Neuronal stem cell (in vitro differentiated cells): ENCODE data around the gene CCDC8.

Experiments used
- DNase-seq: peaks from one replicate; pipeline ENCODE4 v3.0.0-alpha.2; 2013; ENCODE audit warnings: low spot score
- H2AFZ ChIP-seq: one replicate; pipeline ENCODE4 v1.6.1; 2013; ENCODE audit warnings: mild to moderate bottlenecking, low read length, inconsistent platforms
- H2AK5ac ChIP-seq: 2 replicates; pipeline ENCODE4 v1.6.1; 2013; ENCODE audit warnings: low read depth, mild to moderate bottlenecking, inconsistent platforms, low read length, moderate library complexity, mixed read lengths
- H2BK120ac ChIP-seq: 2 replicates; pipeline ENCODE4 v1.6.1; 2013; ENCODE audit warnings: low read depth, mild to moderate bottlenecking, inconsistent platforms, low read length, moderate library complexity, mixed read lengths
- H2BK12ac ChIP-seq: one replicate; pipeline ENCODE4 v1.6.1; 2013; ENCODE audit warnings: low read length, inconsistent platforms
- H2BK15ac ChIP-seq: 2 replicates; pipeline ENCODE4 v1.6.1; 2013; ENCODE audit warnings: mild to moderate bottlenecking, low read length, inconsistent platforms, mixed read lengths
- H2BK5ac ChIP-seq: one replicate; pipeline ENCODE4 v1.6.1; 2013; ENCODE audit warnings: inconsistent platforms, mild to moderate bottlenecking, low read length, moderate library complexity
- H3K14ac ChIP-seq: one replicate; pipeline ENCODE4 v1.6.1; 2013; ENCODE audit warnings: low read length, inconsistent platforms
- H3K18ac ChIP-seq: 2 replicates; pipeline ENCODE4 v1.6.1; 2013; ENCODE audit warnings: low read length, inconsistent platforms
- H3K23ac ChIP-seq: 2 replicates; pipeline ENCODE4 v1.6.1; 2013; ENCODE audit warnings: low read depth, mild to moderate bottlenecking, mixed read lengths, low read length, inconsistent platforms; ENCODE audit not compliant: poor library complexity
- H3K27ac ChIP-seq: replicated peaks from 3 replicates; pipeline ENCODE4 v1.5.1; 2013; ENCODE audit warnings: low read length, inconsistent platforms
- H3K27me3 ChIP-seq, 3 experiments: 2 replicates each; pipeline ENCODE4 v1.6.1; 2013; ENCODE audit warnings: low read length in 3 of 3, mild to moderate bottlenecking in 2 of 3, inconsistent platforms in 1 of 3, low read depth in 1 of 3, mixed read lengths in 1 of 3, moderate library complexity in 1 of 3; ENCODE audit not compliant: control insufficient read depth in 3 of 3, insufficient read depth in 3 of 3
- H3K36me3 ChIP-seq, 2 donors: replicated peaks in 1 of 2; 2 replicates each; pipeline ENCODE4 v1.6.1; 2013; ENCODE audit warnings: low read length in 2 of 2; ENCODE audit not compliant: control insufficient read depth in 2 of 2, insufficient read depth in 2 of 2
- H3K4ac ChIP-seq: 2 replicates; pipeline ENCODE4 v1.6.1; 2013; ENCODE audit warnings: inconsistent platforms, mild to moderate bottlenecking, low read length, moderate library complexity
- H3K4me1 ChIP-seq, 2 donors: 1 replicate in 1 of 2; 2 replicates in 1 of 2; pipeline ENCODE4 v1.6.1; 2013; ENCODE audit warnings: low read length in 2 of 2, low read depth in 1 of 2; ENCODE audit not compliant: control insufficient read depth in 2 of 2, insufficient read depth in 1 of 2
- H3K4me2 ChIP-seq: one replicate; pipeline ENCODE4 v1.6.1; 2013; ENCODE audit warnings: mild to moderate bottlenecking, low read length, inconsistent platforms; ENCODE audit not compliant: insufficient read depth, poor library complexity, severe bottlenecking
- H3K4me3 ChIP-seq, 2 donors: 2 replicates each; pipeline ENCODE4 v1.5.1; 2013; ENCODE audit warnings: low read length in 2 of 2, mild to moderate bottlenecking in 2 of 2, inconsistent platforms in 1 of 2, moderate library complexity in 1 of 2
- H3K79me1 ChIP-seq: one replicate; pipeline ENCODE4 v1.6.1; 2013; ENCODE audit warnings: low read depth, mild to moderate bottlenecking, inconsistent platforms, low read length, moderate library complexity
- H3K9ac ChIP-seq: one replicate; pipeline ENCODE4 v1.6.1; 2013; ENCODE audit warnings: mild to moderate bottlenecking, low read depth, low read length, inconsistent platforms; ENCODE audit not compliant: poor library complexity
- H3K9me3 ChIP-seq, 2 donors: replicated peaks in 1 of 2; 2 replicates each; pipeline versions ENCODE3 to v1.6.1; 2013; ENCODE audit warnings: low read length in 2 of 2, mild to moderate bottlenecking in 2 of 2, inconsistent platforms in 1 of 2, low read depth in 1 of 2, mixed read lengths in 1 of 2, moderate library complexity in 1 of 2; ENCODE audit not compliant: control insufficient read depth in 2 of 2, insufficient read depth in 1 of 2
- H4K8ac ChIP-seq: one replicate; pipeline ENCODE4 v1.6.1; 2013; ENCODE audit warnings: low read depth, mild to moderate bottlenecking, inconsistent platforms, low read length, moderate library complexity
- H4K91ac ChIP-seq: one replicate; pipeline ENCODE4 v1.6.1; 2013; ENCODE audit warnings: low read length, low read depth, mild to moderate bottlenecking, inconsistent platforms; ENCODE audit not compliant: poor library complexity
- WGBS, 2 donors: extraction: QIAGEN DNeasy Blood & Tissue Kit; methylation state at CpG; one replicate each; pipeline ENCODE4 v1.1.7; 2013; ENCODE audit warnings: missing lambda C conversion rate in 2 of 2, mixed read lengths in 1 of 2; ENCODE audit not compliant: insufficient read length in 2 of 2, insufficient replicate concordance in 1 of 2; ENCODE audit errors: extremely low coverage in 2 of 2; 5-methylcytosine and 5-hydroxymethylcytosine counted together

CCDC8 gene

DNA sequence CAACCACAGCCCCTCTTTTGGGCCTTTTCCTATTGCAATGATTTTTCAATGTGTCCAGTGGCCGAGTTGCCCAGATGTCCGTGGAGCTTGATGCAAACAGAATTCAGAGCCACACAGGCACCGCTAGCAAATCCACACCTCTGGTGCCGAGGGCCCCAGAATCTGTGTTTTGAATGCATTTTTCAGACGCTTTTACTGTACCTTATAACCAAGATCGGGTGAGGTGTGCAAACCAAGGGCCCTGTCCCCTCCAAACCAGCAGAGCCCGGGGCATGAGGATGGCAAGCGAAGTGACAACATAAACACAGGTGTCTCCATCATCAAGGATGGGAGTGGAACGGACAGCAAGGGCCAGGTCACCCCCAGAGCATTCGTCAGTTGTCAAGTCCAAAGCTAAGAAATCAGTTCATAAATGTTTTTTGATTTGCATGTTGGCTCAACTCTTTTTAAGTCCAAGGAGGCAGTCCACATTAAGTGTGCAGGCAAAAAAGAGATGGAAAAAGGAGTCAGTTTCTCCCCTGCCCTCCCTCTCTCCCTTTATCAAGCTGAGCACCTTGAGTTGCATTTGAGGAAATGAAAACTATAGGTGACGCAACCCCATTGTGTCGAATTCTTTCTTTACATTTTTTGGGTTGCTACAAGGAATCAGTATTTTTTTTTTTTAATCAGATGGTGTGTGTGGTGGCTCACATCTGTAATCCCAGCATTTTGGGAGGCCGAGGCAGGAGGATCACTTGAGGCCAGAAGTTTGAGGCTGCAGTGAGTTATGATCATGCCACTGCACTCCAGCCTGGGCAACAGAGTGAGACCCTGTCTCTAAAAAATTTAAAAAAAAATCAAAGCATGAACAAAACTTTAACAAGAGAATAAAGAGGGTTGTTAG is 2.9 kb downstream of the CCDC8 start:
- no peak overlapping the region for H2AK5ac ChIP-seq
- peaks cover 7% of the 10 kb centered on the region for H3K79me1 ChIP-seq
- no peak overlapping the region for H3K4me3 ChIP-seq
- peaks cover 7 to 23% of the 10 kb centered on the region in 2 donors for H3K36me3 ChIP-seq
- no peak overlapping the region for H2BK5ac ChIP-seq
- no peak overlapping the region for H2AFZ ChIP-seq
- H3K9ac ChIP-seq = no peak overlapping the region
- H2BK120ac ChIP-seq = no peak overlapping the region
- H3K14ac ChIP-seq = no peak overlapping the region
- H3K27me3 ChIP-seq = peaks cover 0 to 48% (median 5%) of the 10 kb centered on the region in 3 experiments
- no CpG with 5 or more reads among the region's 13 CpGs for WGBS, 2 donors
- H3K27ac ChIP-seq = no peak overlapping the region
- DNase-seq = no peak
- H4K91ac ChIP-seq = no peak overlapping the region
- no peak overlapping the region for H2BK12ac ChIP-seq
- H3K4ac ChIP-seq = no peak overlapping the region
- H2BK15ac ChIP-seq = no peak overlapping the region
- H4K8ac ChIP-seq = no peak overlapping the region
- peaks cover 3% of the 10 kb centered on the region in 2 donors for H3K9me3 ChIP-seq
- H3K4me1 ChIP-seq = peaks cover 27 to 28% of the 10 kb centered on the region in 2 donors
- H3K18ac ChIP-seq = no peak overlapping the region
- no peak overlapping the region for H3K4me2 ChIP-seq
- no peak overlapping the region for H3K23ac ChIP-seq

- Histone ChIP-seq H3K27me3 (peaks cover 0 to 60% (median 7%) of the 10 kb centered on the region in 3 experiments), H3K9ac (no peak overlapping the region), H3K9me3 (peaks cover 0 to 1% of the 10 kb centered on the region in 2 donors), H3K4me3 (no peak overlapping the region), H3K4ac (no peak overlapping the region), H2BK120ac (no peak overlapping the region), H2AK5ac (no peak overlapping the region), H3K79me1 (peaks cover 7% of the 10 kb centered on the region), H3K18ac (no peak overlapping the region), H3K27ac (peak overlapping the region; percentile 24), H3K14ac (no peak overlapping the region), H3K23ac (no peak overlapping the region), H3K36me3 (peaks cover 7 to 23% of the 10 kb centered on the region in 2 donors), H2AFZ (no peak overlapping the region), H3K4me2 (no peak overlapping the region), H3K4me1 (peaks cover 32 to 34% of the 10 kb centered on the region in 2 donors), H2BK15ac (no peak overlapping the region), H4K91ac (no peak overlapping the region), H2BK12ac (no peak overlapping the region), H4K8ac (no peak overlapping the region), H2BK5ac (no peak overlapping the region)
- no CpG with 5 or more reads among the region's 3 CpGs for WGBS, 2 donors
- no peak for DNase-seq
Observed at GRCh38 chr19:46409191-46409590, 4.2 kb downstream of the CCDC8 start.

GRCh38 chr19:46408664-46409039 is 4.7 kb downstream of the CCDC8 start:
- no peak overlapping the region for H2AFZ ChIP-seq
- peak overlapping the region; percentile 44 for H3K4me2 ChIP-seq
- peak overlapping the region; percentile 88 for H2AK5ac ChIP-seq

More at GRCh38 chr19:46408664-46409039, 4.7 kb downstream of the CCDC8 start:
- DNase-seq = no peak
- H3K4ac ChIP-seq = peak overlapping the region; percentile 77
- H2BK12ac ChIP-seq = peak overlapping the region; percentile 95
- peaks cover 30 to 34% of the 10 kb centered on the region in 2 donors for H3K4me1 ChIP-seq
- no peak overlapping the region for H2BK5ac ChIP-seq
- no peak overlapping the region for H2BK120ac ChIP-seq
- H3K79me1 ChIP-seq = peaks cover 7% of the 10 kb centered on the region
- H3K14ac ChIP-seq = peak overlapping the region; percentile 90
- H3K27ac ChIP-seq = peak overlapping the region; percentile 76
- H4K8ac ChIP-seq = no peak overlapping the region
- H3K9me3 ChIP-seq = peaks cover 0 to 1% of the 10 kb centered on the region in 2 donors
- peak overlapping the region; percentile 94 for H4K91ac ChIP-seq
- WGBS, 2 donors = no CpG with 5 or more reads among the region's 11 CpGs
- peak overlapping the region; percentile 79 for H2BK15ac ChIP-seq
- peak overlapping the region in 1 of 2 donors; percentile 37 for H3K4me3 ChIP-seq
- H3K36me3 ChIP-seq = peaks cover 7 to 23% of the 10 kb centered on the region in 2 donors
- H3K9ac ChIP-seq = peak overlapping the region; percentile 83
- peak overlapping the region; percentile 91 for H3K18ac ChIP-seq
- H3K27me3 ChIP-seq = peaks cover 0 to 66% (median 7%) of the 10 kb centered on the region in 3 experiments
- no peak overlapping the region for H3K23ac ChIP-seq
